H1 (cell line): ENCODE results near the gene HES7. TPM values are rescaled to one million over a fixed set of nuclear protein-coding genes. Genes with fewer than 3 reads are reported as not detected.

Source experiments
- CTCF ChIA-PET: fragments of 300-600 bp; sonication (Branson Sonifier 250); formaldehyde crosslinking; loops from one replicate; lab custom pipeline; 2021; ENCODE audit not compliant: partially characterized antibody; lab: Charles Lee
- POLR2A ChIA-PET: fragments of 300-600 bp; sonication (Branson Sonifier 250); formaldehyde crosslinking; loops from one replicate; lab custom pipeline; 2021; ENCODE audit warnings: inconsistent platforms; ENCODE audit not compliant: partially characterized antibody; lab: Charles Lee
- DNase-seq, 2 experiments: peaks; one replicate each; pipeline versions ENCODE4 v3.0.0 to v3.0.0-alpha.2; 2010 to 2022; ENCODE audit warnings: low spot score in 2 of 2, low read depth in 1 of 2, mixed read lengths in 1 of 2
- FAIRE-seq: peaks from 2 replicates; lab custom pipeline; 2011; peaks lifted over from hg19 to GRCh38; lab: Jason Lieb, UNC
- H2AFZ ChIP-seq: 2 replicates; pipeline ENCODE4 v1.8.1; 2012; ENCODE audit warnings: low read length, inconsistent platforms
- H2AK5ac ChIP-seq: 2 replicates; pipeline ENCODE4 v1.6.1; 2013; ENCODE audit warnings: low read depth, low read length
- H2BK120ac ChIP-seq: replicated peaks from 2 replicates; pipeline ENCODE3; 2013; ENCODE audit warnings: low read depth, low read length, inconsistent platforms
- H2BK12ac ChIP-seq: 2 replicates; pipeline ENCODE4 v1.6.1; 2013; ENCODE audit warnings: low read depth, low read length
- H2BK15ac ChIP-seq: 2 replicates; pipeline ENCODE4 v1.6.1; 2013; ENCODE audit warnings: low read length
- H2BK20ac ChIP-seq: 2 replicates; pipeline ENCODE4 v1.6.1; 2013; ENCODE audit warnings: low read length
- H2BK5ac ChIP-seq: 2 replicates; pipeline ENCODE4 v1.6.1; 2013; ENCODE audit warnings: low read depth, low read length
- H3K14ac ChIP-seq: 2 replicates; pipeline ENCODE4 v1.6.1; 2013; ENCODE audit warnings: inconsistent platforms; ENCODE audit not compliant: insufficient read length
- H3K18ac ChIP-seq: 2 replicates; pipeline ENCODE4 v1.6.1; 2013; ENCODE audit warnings: low read length; ENCODE audit errors: extremely low read depth
- H3K23ac ChIP-seq: 2 replicates; pipeline ENCODE4 v1.6.1; 2013; ENCODE audit warnings: inconsistent platforms; ENCODE audit not compliant: insufficient read length
- H3K23me2 ChIP-seq: 2 replicates; pipeline ENCODE4 v1.6.1; 2013; ENCODE audit warnings: low read depth, low read length
- H3K27ac ChIP-seq: 2 replicates; pipeline ENCODE4 v1.6.1; 2011; ENCODE audit warnings: low read depth, low read length, inconsistent platforms
- H3K27me3 ChIP-seq, 4 experiments: replicated peaks in 1 of 4; 1 replicate in 1 of 4; 2 replicates in 3 of 4; pipeline versions ENCODE4 v1.6.1 to v1.8.1; 2011 to 2013; ENCODE audit warnings: low read length in 3 of 4, mild to moderate bottlenecking in 3 of 4, inconsistent platforms in 2 of 4, mixed read lengths in 2 of 4, moderate library complexity in 1 of 4; ENCODE audit not compliant: control insufficient read depth in 3 of 4, insufficient read depth in 3 of 4; ENCODE audit errors: extremely low read depth in 1 of 4
- H3K36me3 ChIP-seq, 4 experiments: 2 replicates each; pipeline versions ENCODE4 v1.6.1 to v1.8.1; 2011 to 2013; ENCODE audit warnings: mild to moderate bottlenecking in 4 of 4, low read length in 3 of 4, moderate library complexity in 2 of 4, control low read depth in 1 of 4, inconsistent platforms in 1 of 4; ENCODE audit not compliant: insufficient read depth in 4 of 4, control insufficient read depth in 2 of 4
- H3K4ac ChIP-seq: replicated peaks from 2 replicates; pipeline ENCODE3; 2013; ENCODE audit warnings: low read length, low read depth, mixed read lengths, inconsistent platforms; ENCODE audit not compliant: insufficient read length
- H3K4me1 ChIP-seq, 4 experiments: replicated peaks in 1 of 4; 1 replicate in 1 of 4; 2 replicates in 3 of 4; pipeline versions ENCODE4 v1.6.1 to v1.8.1; 2011 to 2013; ENCODE audit warnings: low read length in 3 of 4, inconsistent platforms in 2 of 4, mixed read lengths in 1 of 4; ENCODE audit not compliant: insufficient read depth in 4 of 4, control insufficient read depth in 3 of 4
- H3K4me2 ChIP-seq, 2 experiments: 2 replicates each; pipeline versions ENCODE4 v1.6.1 to v1.8.1; 2011 to 2013; ENCODE audit warnings: low read depth in 2 of 2, low read length in 2 of 2, control low read depth in 1 of 2, inconsistent platforms in 1 of 2, mild to moderate bottlenecking in 1 of 2; ENCODE audit not compliant: insufficient read depth in 1 of 2
- H3K4me3 ChIP-seq, 4 experiments: fragments of 200-600, 300-600 bp in 1 of 4; sonication (generic), shearing (Covaris generic), sonication (Bioruptor Twin) in 1 of 4; 2 replicates each; pipeline versions ENCODE4 v1.5.1 to v1.8.1; 2011 to 2016; ENCODE audit warnings: low read length in 4 of 4, low read depth in 3 of 4, control low read depth in 2 of 4, inconsistent platforms in 2 of 4, mild to moderate bottlenecking in 2 of 4, mixed read lengths in 1 of 4, moderate library complexity in 1 of 4; ENCODE audit not compliant: insufficient read depth in 2 of 4; ENCODE audit errors: extremely low read depth in 1 of 4
- H3K56ac ChIP-seq: replicated peaks from 2 replicates; pipeline ENCODE3; 2013; ENCODE audit warnings: low read depth, mild to moderate bottlenecking, mixed read lengths, low read length, inconsistent platforms; ENCODE audit not compliant: insufficient read length
- H3K79me1 ChIP-seq: 2 replicates; pipeline ENCODE4 v1.6.1; 2013; ENCODE audit warnings: low read depth, low read length, control low read depth
- H3K79me2 ChIP-seq, 2 experiments: 2 replicates each; pipeline versions ENCODE4 v1.6.1 to v1.8.1; 2012 to 2013; ENCODE audit warnings: low read length in 2 of 2, mild to moderate bottlenecking in 2 of 2, inconsistent platforms in 1 of 2; ENCODE audit not compliant: insufficient read depth in 2 of 2, control insufficient read depth in 1 of 2
- H3K9ac ChIP-seq, 4 experiments: replicated peaks in 1 of 4; 1 replicate in 1 of 4; 2 replicates in 3 of 4; pipeline versions ENCODE4 v1.6.1 to v1.8.1; 2011 to 2013; ENCODE audit warnings: low read depth in 3 of 4, low read length in 3 of 4, control low read depth in 2 of 4, mild to moderate bottlenecking in 2 of 4, moderate library complexity in 2 of 4, inconsistent platforms in 1 of 4; ENCODE audit errors: extremely low read depth in 1 of 4
- H3K9me3 ChIP-seq, 2 experiments: 2 replicates each; pipeline versions ENCODE4 v1.6.1 to v1.8.1; 2012 to 2013; ENCODE audit warnings: mild to moderate bottlenecking in 2 of 2, moderate library complexity in 2 of 2, control low read depth in 1 of 2, inconsistent platforms in 1 of 2, low read depth in 1 of 2, low read length in 1 of 2, mixed read lengths in 1 of 2; ENCODE audit not compliant: insufficient read depth in 2 of 2
- H4K20me1 ChIP-seq, 2 experiments: replicated peaks in 1 of 2; 2 replicates each; pipeline versions ENCODE3 to v1.8.1; 2011 to 2013; ENCODE audit warnings: inconsistent platforms in 2 of 2, low read length in 2 of 2, mild to moderate bottlenecking in 1 of 2; ENCODE audit not compliant: insufficient read depth in 2 of 2, control insufficient read depth in 1 of 2
- H4K5ac ChIP-seq: 2 replicates; pipeline ENCODE4 v1.6.1; 2013; ENCODE audit warnings: low read length, low read depth, mixed read lengths, inconsistent platforms; ENCODE audit not compliant: insufficient read length
- H4K8ac ChIP-seq: 2 replicates; pipeline ENCODE4 v1.8.0; 2013; ENCODE audit warnings: mild to moderate bottlenecking, moderate library complexity, low read length, inconsistent platforms; ENCODE audit not compliant: insufficient read depth; ENCODE audit errors: extremely low read depth
- H4K91ac ChIP-seq: replicated peaks from 2 replicates; pipeline ENCODE3; 2013; ENCODE audit warnings: low read length, mixed read lengths, inconsistent platforms; ENCODE audit not compliant: insufficient read length
- GABPA ChIP-seq: IDR thresholded peaks from 2 replicates; pipeline ENCODE4 v1.6.1; 2011; ENCODE audit warnings: mild to moderate bottlenecking, low read length, moderate library complexity, borderline replicate concordance; ENCODE audit not compliant: insufficient read depth
- RNF2 ChIP-seq: fragments of 200-900, 300-1000 bp; sonication (generic); IDR thresholded peaks from 2 replicates; pipeline ENCODE4 v1.7.1; 2016; ENCODE audit warnings: borderline replicate concordance, low read depth, mild to moderate bottlenecking, antibody characterized with exemption, low read length; ENCODE audit not compliant: poor library complexity, severe bottlenecking; ENCODE audit errors: missing control alignments
- RXRA ChIP-seq: IDR thresholded peaks from 2 replicates; pipeline ENCODE4 v1.6.1; 2011; ENCODE audit warnings: low read depth, mild to moderate bottlenecking, low read length, moderate library complexity; ENCODE audit not compliant: insufficient read depth
- SP4 ChIP-seq: IDR thresholded peaks from 2 replicates; pipeline ENCODE4 v1.6.1; 2012; ENCODE audit warnings: low read length, inconsistent platforms
- WGBS, 2 experiments: shearing (Covaris generic) in 1 of 2; methylation state at CpG; one replicate each; pipeline versions ENCODE4 v1.1.6 to v1.1.7; 2013 to 2015; ENCODE audit warnings: low lambda C conversion rate in 2 of 2, mixed read lengths in 2 of 2, inconsistent platforms in 1 of 2, low coverage in 1 of 2, missing lambda C conversion rate in 1 of 2; ENCODE audit not compliant: insufficient replicate concordance in 2 of 2, insufficient coverage in 1 of 2, insufficient read length in 1 of 2; ENCODE audit errors: extremely low coverage in 1 of 2, missing lambda C conversion rate in 1 of 2; 5-methylcytosine and 5-hydroxymethylcytosine counted together
- polyA plus RNA-seq, 7 experiments: library from polyadenylated mRNA; depleted of rRNA in 3 of 7; stranded (reverse) in 5 of 7; unstranded in 2 of 7; fragments of >200 nt in 5 of 7; fragments of 200-250 nt in 2 of 7; gene quantifications; 1 replicate in 5 of 7; 2 replicates in 1 of 7; 4 replicates in 1 of 7; pipeline versions ENCODE4 v1.2.1 to v1.2.3, GENCODE V29; 2011 to 2013; ENCODE audit warnings: missing spikeins in 2 of 7, mixed read lengths in 2 of 7
- total RNA-seq: library from RNA; stranded (reverse); fragmentation: NEBNext Ultra II Directional; extraction: Animal tissue kit (Norgen Biotek cat#: 25700); gene quantifications from 2 replicates; pipeline ENCODE4 v1.2.1, GENCODE V29; 2021

The HES7 gene
- total and polyA plus RNA-seq, 2 of the 8 experiments (the other 6 are each of a cell fraction or from before 2014, with no cell fraction given), result 0.20 to 0.32 TPM

- H2BK5ac ChIP-seq, result no peak overlapping the region
- H3K4me1 ChIP-seq, result peaks cover 0 to 23% (median 13%) of the 10 kb centered on the region in 4 experiments; a peak in 6 of 7 replicates
- no peak overlapping the region for H3K14ac ChIP-seq
- peak overlapping the region; percentile 88 to 93 for H3K4me2 ChIP-seq
- H3K36me3 ChIP-seq, result no peaks in the 10 kb centered on the region
- CTCF ChIA-PET, result interaction anchor here (0.8 to 5.3 kb wide), 3 partner anchors 11 to 38 kb away, joined by 3 to 54 read pairs (median 10); partner anchors contain the start of gene VAMP2
- no peak overlapping the region for H4K8ac ChIP-seq
- no peak overlapping the region for H4K5ac ChIP-seq
- H3K56ac ChIP-seq, result no peak overlapping the region
- no peak overlapping the region for H2AK5ac ChIP-seq
- no peak overlapping the region for H2BK15ac ChIP-seq
- DNase-seq, result no peak
- H3K9me3 ChIP-seq, result no peaks in the 10 kb centered on the region
- H3K18ac ChIP-seq, result no peak overlapping the region
- H3K27me3 ChIP-seq, result peaks cover 37 to 55% (median 54%) of the 10 kb centered on the region in 4 experiments
- H3K79me2 ChIP-seq, result no peaks in the 10 kb centered on the region
- H3K27ac ChIP-seq, result no peak overlapping the region
- peak overlapping the region; percentile 54 to 89 (median 82) for H3K4me3 ChIP-seq
- H2BK20ac ChIP-seq, result no peak overlapping the region
- TF ChIP-seq RNF2 (no peak), SP4 (no peak), RXRA (no peak), GABPA (no peak)
- TF ChIP-seq, all 59 proteins: peak for 0
- Histone ChIP-seq H2BK12ac (no peak overlapping the region), H3K79me1 (no peaks in the 10 kb centered on the region), H4K20me1 (peaks cover 5 to 6% of the 10 kb centered on the region in 2 experiments), H3K23ac (no peak overlapping the region), H3K4ac (no peak overlapping the region), H3K23me2 (peaks cover 46% of the 10 kb centered on the region), H3K9ac (no peak overlapping the region), H4K91ac (no peak overlapping the region), H2BK120ac (no peak overlapping the region), H2AFZ (no peak overlapping the region)
- POLR2A ChIA-PET, result interaction anchor here (1.0 to 7.6 kb wide), 6 partner anchors 16 to 167 kb away, joined by 3 to 49 read pairs (median 6); partner anchors contain the start of gene RANGRF
- 0% methylated on average over 2 of the region's 25 CpGs; no CpG with 5 or more reads in 1 of the 2 experiments for WGBS, 2 experiments
- no peak for FAIRE-seq
These were observed 2.6 kb downstream of the HES7 start for GRCh38 chr17:8121407-8121680.
